Measurements from ENCODE around the gene A2M.

Gene A2M

GRCh38 chr12:9120487-9121184 is 4.9 kb upstream of the A2M start:
- TF ChIP-seq CTCF (conservative IDR thresholded peaks at IDR 0.05; ENCODE audit: low read depth, low read length) = no peak
- H3K4me3 ChIP-seq (ENCODE audit: low read length) = no peak overlapping the region
- no peak for DNase-seq (ENCODE audit: low read depth)

- no peak for TF ChIP-seq CTCF (conservative IDR thresholded peaks at IDR 0.05; ENCODE audit: low read depth, low read length)
- no peak for DNase-seq (ENCODE audit: low read depth)
- no peak overlapping the region for H3K4me3 ChIP-seq (ENCODE audit: low read length)
These were observed 2.4 kb upstream of the A2M start for GRCh38 chr12:9118158-9118557.

- H3K4me3 ChIP-seq (ENCODE audit: low read length) = no peak overlapping the region
- DNase-seq (ENCODE audit: low read depth) = no peak
- no peak for TF ChIP-seq CTCF (conservative IDR thresholded peaks at IDR 0.05; ENCODE audit: low read depth, low read length)
These were observed 773 bp downstream of the A2M start for GRCh38 chr12:9114946-9115345.

- H3K4me3 ChIP-seq (ENCODE audit: low read length) = no peak overlapping the region
- TF ChIP-seq CTCF (conservative IDR thresholded peaks at IDR 0.05; ENCODE audit: low read depth, low read length) = no peak
These were observed 1.8 kb downstream of the A2M start for GRCh38 chr12:9113987-9114309.

GRCh38 chr12:9113296-9113986 is 2.3 kb downstream of the A2M start:
- TF ChIP-seq CTCF (conservative IDR thresholded peaks at IDR 0.05; ENCODE audit: low read depth, low read length) = no peak
- no peak for DNase-seq (ENCODE audit: low read depth)
- H3K4me3 ChIP-seq (ENCODE audit: low read length) = no peak overlapping the region

More at GRCh38 chr12:9113987-9114309, 1.8 kb downstream of the A2M start:
- DNase-seq (ENCODE audit: low read depth) = no peak

GRCh38 chr12:9112076-9112853 is 3.5 kb downstream of the A2M start:
- TF ChIP-seq CTCF (conservative IDR thresholded peaks at IDR 0.05; ENCODE audit: low read depth, low read length) = no peak
- DNase-seq (ENCODE audit: low read depth) = no peak
- H3K4me3 ChIP-seq (ENCODE audit: low read length) = no peak overlapping the region

All from retinal pigment epithelial cell (primary cell).